Spleen (tissue), 7 donors: ENCODE measurements around the gene DCAF8.

Experiments
- POLR2A ChIP-seq, 3 donors: fragments of 450-650 bp; IDR thresholded peaks; one replicate each; pipeline ENCODE4 v1.5.1; 2017; ENCODE audit warnings: antibody characterized with exemption in 3 of 3, mild to moderate bottlenecking in 1 of 3
- POLR2AphosphoS5 ChIP-seq, 3 donors: sonication (generic); formaldehyde crosslinking; IDR thresholded peaks; one replicate each; pipeline ENCODE4 v1.5.1; 2017; ENCODE audit warnings: antibody characterized with exemption in 3 of 3
- TF ChIP-seq, protein P1 (sequence below), 11 experiments: fragments of 200-600 bp in 7 of 11; fragments of 450-650 bp in 4 of 11; sonication (generic) in 4 of 11; IDR thresholded peaks in 8 of 11; conservative IDR thresholded peaks in 3 of 11; 1 replicate in 7 of 11; 2 replicates in 4 of 11; pipeline versions ENCODE4 v1.4.0 to v1.8.0; 2016 to 2021; ENCODE audit warnings: antibody characterized with exemption in 11 of 11, inconsistent platforms in 4 of 11, mild to moderate bottlenecking in 1 of 11
- donor health status: DM: no; HTN: no; CAD: no; lungs with moderate emphysema.
- donor health status: DM: no; HTN: no; CAD: no.
- donor health status: DM: no; HTN: no; CAD: no.

DNA sequence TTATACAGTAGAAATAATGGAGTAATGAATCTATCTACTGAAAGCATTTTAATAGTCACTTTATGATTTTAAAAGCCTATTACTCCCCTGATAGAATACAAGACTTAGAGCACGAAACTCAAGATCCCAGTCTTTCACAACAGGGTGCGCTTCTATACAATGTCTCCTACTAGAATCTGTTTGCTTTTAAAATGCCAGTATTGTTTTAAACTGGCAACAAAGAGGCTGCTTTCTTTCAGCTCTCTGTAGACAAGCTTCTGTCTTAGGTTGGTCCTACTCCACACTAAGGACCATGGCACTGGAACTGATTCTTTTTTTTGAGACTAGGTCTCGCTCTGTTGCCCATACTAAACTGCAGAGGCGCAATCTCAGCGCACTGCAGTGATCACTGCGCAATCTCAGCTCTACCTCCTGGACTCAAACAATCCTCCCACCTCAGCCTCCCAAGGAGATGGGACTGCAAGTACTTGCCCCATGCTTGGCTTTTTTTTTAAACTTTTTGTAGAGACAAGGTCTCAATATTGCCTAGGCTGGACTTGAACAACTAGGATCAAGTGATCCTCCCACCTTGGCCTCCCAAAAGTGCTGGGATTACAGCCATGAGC, 4.8 kb downstream of the DCAF8 start:
- TF ChIP-seq, protein P1, sequence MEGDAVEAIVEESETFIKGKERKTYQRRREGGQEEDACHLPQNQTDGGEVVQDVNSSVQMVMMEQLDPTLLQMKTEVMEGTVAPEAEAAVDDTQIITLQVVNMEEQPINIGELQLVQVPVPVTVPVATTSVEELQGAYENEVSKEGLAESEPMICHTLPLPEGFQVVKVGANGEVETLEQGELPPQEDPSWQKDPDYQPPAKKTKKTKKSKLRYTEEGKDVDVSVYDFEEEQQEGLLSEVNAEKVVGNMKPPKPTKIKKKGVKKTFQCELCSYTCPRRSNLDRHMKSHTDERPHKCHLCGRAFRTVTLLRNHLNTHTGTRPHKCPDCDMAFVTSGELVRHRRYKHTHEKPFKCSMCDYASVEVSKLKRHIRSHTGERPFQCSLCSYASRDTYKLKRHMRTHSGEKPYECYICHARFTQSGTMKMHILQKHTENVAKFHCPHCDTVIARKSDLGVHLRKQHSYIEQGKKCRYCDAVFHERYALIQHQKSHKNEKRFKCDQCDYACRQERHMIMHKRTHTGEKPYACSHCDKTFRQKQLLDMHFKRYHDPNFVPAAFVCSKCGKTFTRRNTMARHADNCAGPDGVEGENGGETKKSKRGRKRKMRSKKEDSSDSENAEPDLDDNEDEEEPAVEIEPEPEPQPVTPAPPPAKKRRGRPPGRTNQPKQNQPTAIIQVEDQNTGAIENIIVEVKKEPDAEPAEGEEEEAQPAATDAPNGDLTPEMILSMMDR (IDR thresholded peaks at IDR 0.05 in 8 of 11, conservative IDR thresholded peaks at IDR 0.05 in 3 of 11) = no peak
- TF ChIP-seq POLR2A (IDR thresholded peaks at IDR 0.05) (no peak), POLR2AphosphoS5 (IDR thresholded peaks at IDR 0.05) (no peak)
